Measurements from ENCODE around the gene ASPDH.
"Not testable (repeated sequence)": the region's sequence is repeated elsewhere in the genome, so short reads cannot be mapped to it uniquely, and the experiment has no call there.

The ASPDH gene

GRCh38 chr19:50548191-50549058, 34.7 kb upstream of the ASPDH start:
- DNase-seq (ENCODE audit: extremely low read depth in 1 of 2, low read depth in 1 of 2) = no peak

- DNase-seq (ENCODE audit: extremely low read depth in 1 of 2, low read depth in 1 of 2) = no peak
These were observed 33.9 kb upstream of the ASPDH start for GRCh38 chr19:50547385-50548190.

- DNase-seq (ENCODE audit: extremely low read depth in 1 of 2, low read depth in 1 of 2) = no peak
These were observed 33.0 kb upstream of the ASPDH start for GRCh38 chr19:50546527-50547221.

GRCh38 chr19:50542943-50543342, 29.2 kb upstream of the ASPDH start:
- no peak for DNase-seq (ENCODE audit: extremely low read depth in 1 of 2, low read depth in 1 of 2)

- peak; percentile 25 to 53 for DNase-seq (ENCODE audit: extremely low read depth in 1 of 2, low read depth in 1 of 2)
These were observed 24.1 kb upstream of the ASPDH start for GRCh38 chr19:50537769-50538230.

GRCh38 chr19:50537306-50537685, 23.6 kb upstream of the ASPDH start:
- no peak for DNase-seq (ENCODE audit: extremely low read depth in 1 of 2, low read depth in 1 of 2)

- DNase-seq (ENCODE audit: extremely low read depth in 1 of 2, low read depth in 1 of 2) = no peak
These were observed 23.1 kb upstream of the ASPDH start for GRCh38 chr19:50536662-50537305.

- no peak for DNase-seq (ENCODE audit: extremely low read depth in 1 of 2, low read depth in 1 of 2)
These were observed 22.0 kb upstream of the ASPDH start for GRCh38 chr19:50535672-50536187.

GRCh38 chr19:50534478-50534877, 20.8 kb upstream of the ASPDH start:
- no peak for DNase-seq (ENCODE audit: extremely low read depth in 1 of 2, low read depth in 1 of 2)

- DNase-seq (ENCODE audit: extremely low read depth in 1 of 2, low read depth in 1 of 2) = no peak
These were observed 19.2 kb upstream of the ASPDH start for GRCh38 chr19:50532952-50533351.

- no peak for DNase-seq (ENCODE audit: extremely low read depth in 1 of 2, low read depth in 1 of 2)
These were observed 17.5 kb upstream of the ASPDH start for GRCh38 chr19:50531171-50531612.

GRCh38 chr19:50528052-50528451, 14.3 kb upstream of the ASPDH start:
- DNase-seq (ENCODE audit: extremely low read depth in 1 of 2, low read depth in 1 of 2) = not testable (repeated sequence)

GRCh38 chr19:50522881-50523280, 9.2 kb upstream of the ASPDH start:
- DNase-seq (ENCODE audit: extremely low read depth in 1 of 2, low read depth in 1 of 2) = no peak

- DNase-seq (ENCODE audit: extremely low read depth in 1 of 2, low read depth in 1 of 2) = no peak
These were observed 7.2 kb upstream of the ASPDH start for GRCh38 chr19:50520822-50521465.

- DNase-seq (ENCODE audit: extremely low read depth in 1 of 2, low read depth in 1 of 2) = no peak
These were observed 5.4 kb upstream of the ASPDH start for GRCh38 chr19:50519006-50519575.

- DNase-seq (ENCODE audit: extremely low read depth in 1 of 2, low read depth in 1 of 2) = no peak
These were observed 4.6 kb upstream of the ASPDH start for GRCh38 chr19:50518091-50519005.

- DNase-seq (ENCODE audit: extremely low read depth in 1 of 2, low read depth in 1 of 2) = no peak
These were observed 4.0 kb upstream of the ASPDH start for GRCh38 chr19:50517704-50518075.

- DNase-seq (ENCODE audit: extremely low read depth in 1 of 2, low read depth in 1 of 2) = no peak
These were observed 3.4 kb upstream of the ASPDH start for GRCh38 chr19:50516964-50517703.
